HG02759 (cell line): ENCODE measurements around the gene IL11.
"Not testable (repeated sequence)": the region's sequence is repeated elsewhere in the genome, so short reads cannot be mapped to it uniquely, and the experiment has no call there.

ENCODE experiments used
- ATAC-seq: cut with Tn5 transposase; IDR thresholded peaks from one replicate; pipeline ENCODE4 v1.9.1; 2021; ENCODE audit warnings: mild to moderate bottlenecking, moderate library complexity; ENCODE audit not compliant: unreplicated experiment

Gene IL11

DNA sequence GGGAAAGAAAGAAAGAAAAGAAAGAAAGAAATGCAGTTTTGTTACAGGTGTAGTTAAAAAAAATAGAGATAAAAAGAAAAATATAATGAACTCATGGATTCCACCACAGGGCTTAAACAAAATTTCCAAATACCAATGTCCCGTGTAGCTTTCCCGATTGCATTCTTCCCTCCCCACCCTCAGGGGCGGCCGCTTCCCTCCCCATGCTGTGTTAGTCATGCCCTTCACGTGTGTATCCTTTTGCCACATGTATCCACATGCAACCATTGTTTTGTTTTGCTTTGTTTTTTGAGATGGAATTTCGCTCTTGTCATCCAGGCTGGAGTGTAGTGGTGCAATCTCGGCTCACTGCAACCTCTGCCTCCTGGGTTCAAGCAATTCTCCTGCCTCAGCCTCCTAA, 34.2 kb downstream of the IL11 start:
- no peak for ATAC-seq

DNA sequence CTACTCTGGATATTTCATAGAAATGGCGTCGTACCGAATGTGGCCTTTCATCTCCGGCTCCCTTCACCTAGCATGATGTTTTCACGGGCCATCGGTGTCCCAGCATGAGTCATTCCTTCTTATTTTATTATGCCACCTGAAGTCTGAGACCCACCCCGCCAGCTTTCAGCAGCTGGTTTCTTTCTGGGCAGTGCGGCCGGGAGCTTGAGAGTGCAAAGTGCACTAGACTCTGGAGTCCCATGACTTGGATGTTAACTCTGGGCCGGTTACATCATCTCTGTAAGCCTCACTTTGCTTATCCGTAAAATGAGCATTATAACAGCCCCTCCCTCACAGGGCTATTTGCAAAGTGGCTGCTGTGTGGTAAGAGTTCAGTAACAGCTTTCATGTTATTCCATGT, 36.4 kb downstream of the IL11 start:
- no peak for ATAC-seq

DNA sequence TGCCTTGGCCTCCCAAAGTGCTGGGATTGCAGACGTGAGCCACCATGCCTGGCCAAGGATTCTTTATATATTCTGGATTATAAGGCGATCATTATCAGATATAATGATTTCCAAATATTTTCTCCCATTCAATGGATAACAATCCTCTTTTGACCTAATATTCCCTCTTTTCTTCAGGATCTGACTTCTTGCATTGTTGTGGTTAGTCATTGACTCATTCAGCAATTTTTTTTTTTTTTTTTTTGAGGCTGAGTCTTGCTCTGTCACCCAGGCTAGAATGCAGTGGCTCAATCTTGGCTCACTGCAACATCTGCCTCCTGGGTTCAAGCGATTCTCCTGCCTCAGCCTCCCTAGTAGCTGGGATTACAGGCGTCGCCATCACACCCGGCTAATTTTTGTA, 40.5 kb downstream of the IL11 start:
- ATAC-seq: not testable (repeated sequence)

DNA sequence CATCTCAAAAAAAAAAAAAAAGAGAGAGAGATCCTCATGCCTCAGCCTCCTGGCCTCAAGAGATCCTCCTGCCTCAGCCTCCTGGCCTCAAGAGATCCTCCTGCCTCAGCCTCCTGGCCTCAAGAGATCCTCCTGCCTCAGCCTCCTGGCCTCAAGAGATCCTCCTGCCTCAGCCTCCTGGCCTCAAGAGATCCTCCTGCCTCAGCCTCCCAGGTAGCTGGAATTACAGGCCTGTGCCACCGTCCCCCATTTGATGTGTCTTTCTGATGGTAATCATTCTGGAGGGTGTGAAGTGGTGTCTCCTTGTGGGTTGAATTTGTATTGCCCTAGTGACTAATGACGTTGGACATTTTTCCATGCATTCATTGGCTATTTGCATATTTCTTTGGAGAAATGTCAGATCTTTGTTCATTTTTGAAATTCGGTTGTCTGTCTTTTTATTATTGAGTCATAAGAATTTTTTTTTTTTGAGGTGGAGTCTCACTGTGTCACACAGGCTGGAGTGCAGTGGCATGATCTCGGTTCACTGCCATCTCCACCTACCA, 41.4 kb downstream of the IL11 start:
- ATAC-seq: not testable (repeated sequence)

DNA sequence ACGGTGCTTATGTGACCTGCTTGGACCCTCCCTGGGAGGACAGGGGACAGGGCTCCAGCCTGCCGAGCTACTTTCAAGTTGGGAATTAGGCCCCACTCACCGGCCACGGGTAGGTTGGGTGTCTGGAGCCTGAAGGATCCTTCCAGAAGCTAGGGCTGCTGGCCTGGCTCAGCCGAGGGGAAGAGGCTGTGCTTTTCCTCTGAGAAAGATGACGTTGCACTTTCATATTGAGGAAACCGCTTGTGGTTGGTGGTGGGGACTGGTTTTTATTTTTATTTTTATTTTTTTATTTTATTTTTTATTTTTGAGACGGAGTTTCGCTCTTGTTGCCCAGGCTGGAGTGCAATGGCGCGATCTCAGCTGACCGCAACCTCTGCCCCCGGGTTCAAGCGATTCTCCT, 45.1 kb downstream of the IL11 start, which contains the start of gene TMEM150B:
Gene TMEM150B (minus strand): TSS at position 170 of the 400 bp plus-strand sequence. CDS start 4,305 bp downstream, outside the sequence.
- no peak for ATAC-seq

DNA sequence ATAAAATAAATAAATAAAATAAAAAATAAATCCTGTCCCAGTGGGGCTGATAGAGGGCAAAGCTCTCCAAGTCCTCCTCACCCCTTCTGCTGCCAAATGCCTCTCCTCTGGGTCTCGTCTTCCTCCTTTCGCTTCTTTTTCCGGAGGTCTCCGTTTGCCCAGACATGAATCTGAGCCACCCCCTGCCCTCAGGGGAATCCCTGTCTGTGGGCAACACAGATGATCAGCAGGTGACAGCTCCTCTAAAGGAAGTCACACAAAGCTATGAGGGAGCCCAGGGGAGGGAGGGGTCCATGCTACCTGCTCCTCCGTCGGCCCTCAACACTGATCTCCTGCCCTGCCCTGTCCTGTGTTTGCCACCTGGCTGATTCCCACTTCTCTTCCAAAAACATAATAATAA, 45.6 kb downstream of the IL11 start:
- no peak for ATAC-seq

DNA sequence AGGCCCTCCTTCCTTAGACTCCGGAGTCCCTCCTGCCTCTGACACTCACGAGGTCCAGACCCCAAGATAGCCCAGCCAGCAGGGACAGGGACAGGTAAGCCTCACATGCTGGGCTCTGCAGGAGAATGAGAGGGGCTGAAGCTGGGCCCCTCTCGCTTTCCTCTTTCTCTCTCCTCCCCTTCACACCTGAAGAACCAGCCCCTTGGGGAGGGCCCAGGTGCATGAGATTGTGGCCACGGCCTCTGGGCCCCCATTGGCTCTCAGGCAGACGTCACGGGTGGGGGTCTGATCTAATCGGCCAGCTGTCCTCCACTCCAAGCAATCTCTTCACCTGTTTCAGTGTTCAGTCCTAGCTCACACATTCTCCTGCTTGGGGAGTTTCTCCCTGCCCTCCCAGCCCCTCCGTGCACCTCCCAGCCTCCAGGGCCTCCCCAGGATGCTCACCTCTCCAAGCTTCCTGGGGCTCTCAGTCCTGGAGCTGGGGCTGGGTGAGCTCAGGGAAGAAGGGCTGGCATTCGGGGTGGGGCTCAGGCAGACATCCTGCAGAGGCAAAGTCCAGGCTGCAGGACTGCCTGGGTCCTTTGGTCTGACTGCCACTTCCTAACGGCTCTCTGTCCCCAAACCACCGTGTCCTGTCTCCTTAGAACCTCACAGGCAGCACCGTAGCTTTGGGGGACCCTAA, 47.9 kb downstream of the IL11 start:
- ATAC-seq: no peak

DNA sequence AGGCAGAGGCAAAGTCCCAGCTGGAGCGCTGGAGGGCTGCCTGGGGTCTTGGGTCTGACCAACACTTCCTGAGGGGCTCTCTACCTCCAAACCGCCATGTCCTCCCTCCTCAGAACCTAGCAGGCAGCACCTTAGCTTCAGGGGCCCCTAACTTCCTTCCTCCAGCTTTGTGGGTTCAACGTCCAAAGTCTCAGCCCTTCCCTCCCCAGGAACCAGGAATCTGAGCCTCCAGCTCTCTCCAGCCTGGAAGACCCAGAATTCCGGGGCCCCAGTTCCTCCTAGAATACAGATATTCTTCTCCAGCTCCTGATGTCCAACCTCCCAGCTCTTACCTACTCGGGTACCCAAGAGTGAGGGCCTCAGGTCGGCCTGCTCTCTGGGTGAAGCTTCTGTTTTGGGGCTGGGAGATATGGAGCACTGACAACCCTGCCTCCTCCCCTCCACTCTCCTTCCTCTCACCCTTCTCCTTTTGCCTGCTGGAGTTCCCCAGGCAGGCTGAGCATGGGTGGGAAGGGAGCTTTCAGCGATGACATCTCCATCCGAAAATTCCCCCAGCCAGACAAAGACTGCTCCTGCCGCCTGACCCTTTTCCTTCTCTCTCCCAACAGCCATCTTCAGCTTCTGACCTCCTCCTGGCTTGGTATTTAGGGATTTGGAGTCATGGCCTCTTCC, 48.7 kb downstream of the IL11 start:
- no peak for ATAC-seq

DNA sequence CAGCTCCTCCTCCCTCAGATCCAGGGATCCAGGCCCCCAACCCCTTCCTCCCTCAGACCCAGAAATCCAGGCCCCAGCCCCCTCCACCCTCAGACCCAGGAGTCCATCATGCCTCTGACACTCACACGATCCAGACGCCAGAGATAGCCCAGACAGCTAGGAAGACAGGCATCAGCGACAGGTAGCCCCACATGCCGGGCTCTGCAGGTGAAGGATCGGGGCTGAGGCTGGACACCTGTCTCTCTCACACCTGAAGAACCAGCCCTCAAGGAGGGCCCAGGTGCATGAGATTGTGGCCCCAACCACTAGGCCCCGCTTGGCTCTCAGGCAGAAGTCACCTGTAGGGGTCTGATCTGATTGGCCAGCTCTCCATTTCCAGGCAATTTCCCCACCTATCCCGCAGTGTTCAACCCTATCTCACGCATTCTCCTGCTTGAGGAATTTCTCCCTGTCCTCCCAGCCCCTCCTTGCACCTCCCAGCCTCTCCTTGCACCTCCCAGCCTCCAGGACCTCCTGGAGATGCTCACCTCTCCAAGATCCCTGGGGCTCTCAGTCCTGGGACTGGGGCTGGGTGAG, 49.3 kb downstream of the IL11 start:
- no peak for ATAC-seq

DNA sequence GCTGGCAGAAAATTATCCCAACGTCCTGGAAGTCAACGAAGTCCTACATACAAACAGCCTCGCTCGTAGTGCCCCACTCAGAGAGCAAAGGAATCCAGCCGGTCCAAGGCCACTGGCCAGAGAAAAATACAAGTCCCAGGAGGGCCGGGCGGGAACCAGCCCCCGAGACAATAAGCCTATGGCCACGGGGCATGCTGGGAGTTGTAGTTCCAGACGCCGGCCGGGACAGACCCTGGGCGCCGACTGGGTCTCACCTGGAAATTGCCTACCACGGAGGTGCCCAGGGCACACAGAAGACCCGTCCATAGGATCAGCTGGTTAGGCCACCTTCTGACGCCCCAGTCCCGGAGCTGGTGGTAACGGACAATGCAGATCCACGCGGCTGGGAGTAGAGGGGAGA, 50.5 kb downstream of the IL11 start:
- no peak for ATAC-seq

DNA sequence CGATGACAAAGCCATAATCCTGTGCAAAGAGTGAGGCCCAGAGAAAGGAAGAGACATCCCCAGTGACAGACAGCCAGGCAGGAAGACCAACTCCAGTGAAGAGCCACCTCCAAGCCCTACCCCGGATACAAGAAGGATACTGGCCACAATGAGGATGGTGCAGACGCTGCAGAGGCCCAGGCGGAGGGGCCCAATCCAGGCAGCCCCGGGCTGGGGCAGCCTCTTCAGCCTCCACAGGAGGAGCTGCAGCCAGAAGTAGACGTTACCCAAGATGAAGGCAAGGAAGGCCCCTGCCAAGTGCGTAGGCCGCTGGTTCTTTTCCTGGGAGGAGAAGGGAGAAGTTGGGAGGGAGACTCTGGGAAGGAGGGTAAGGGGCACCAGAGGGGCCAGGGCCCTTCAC, 53.6 kb downstream of the IL11 start:
- no peak for ATAC-seq

DNA sequence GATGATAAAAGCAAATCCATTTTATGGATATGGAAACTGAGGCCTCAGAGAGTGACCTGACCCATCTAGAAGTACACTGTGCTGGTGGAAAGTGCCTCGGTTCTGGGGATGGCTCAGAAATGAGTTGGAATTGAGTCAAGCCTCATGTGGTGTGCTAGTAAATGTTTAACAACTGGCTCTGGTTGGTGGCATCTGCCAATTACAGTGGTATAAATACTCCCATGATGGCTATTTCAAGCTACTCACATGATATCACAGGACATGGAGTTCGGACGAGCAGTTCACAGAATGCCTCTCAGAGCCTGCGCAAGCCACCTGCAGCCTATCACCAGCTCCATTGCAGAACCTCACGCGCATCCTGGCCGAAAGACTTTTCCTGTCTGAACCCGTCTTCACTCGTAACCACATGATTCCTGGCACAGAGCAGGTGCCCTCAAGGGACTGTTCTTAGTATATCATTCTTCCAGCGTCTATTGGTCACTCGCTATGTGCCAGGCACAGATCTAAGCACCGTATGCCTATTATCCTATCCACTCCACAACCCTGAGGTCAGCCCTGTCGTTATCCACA, 54.2 kb downstream of the IL11 start:
- no peak for ATAC-seq

DNA sequence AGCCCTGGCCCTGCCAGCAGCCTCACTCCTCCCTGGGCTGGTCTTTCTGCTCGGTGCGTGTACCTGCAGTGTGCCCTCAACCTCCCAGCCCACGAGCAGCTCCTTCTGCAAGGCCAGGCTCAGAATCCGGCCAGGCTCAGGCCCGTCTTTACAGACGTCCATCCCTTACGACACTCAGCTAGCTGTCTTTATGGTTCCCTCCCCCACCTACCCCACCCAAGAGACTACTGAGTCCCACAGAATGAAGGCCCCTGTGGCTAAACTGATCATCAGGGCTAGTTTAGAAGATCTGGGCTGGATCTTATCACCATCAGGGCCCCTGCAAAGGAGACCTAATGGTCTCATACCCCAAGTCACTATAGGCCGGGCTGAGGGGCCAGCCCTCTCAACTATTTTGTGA, 55.9 kb downstream of the IL11 start:
- ATAC-seq: no peak
